Fibroblast of mammary gland (primary cell): Measurements from ENCODE around the gene OTUD7B.

ENCODE experiments used
- DNase-seq: peaks from one replicate; pipeline ENCODE4 v3.0.0-alpha.2; 2010; ENCODE audit warnings: low read depth
- H3K4me3 ChIP-seq: 2 replicates; pipeline ENCODE4 v1.5.1; 2011; ENCODE audit warnings: low read depth, mild to moderate bottlenecking, low read length, moderate library complexity; ENCODE audit not compliant: control insufficient read depth
- TF ChIP-seq, protein P1 (sequence below): conservative IDR thresholded peaks from 2 replicates; pipeline ENCODE4 v1.5.1; 2011; ENCODE audit warnings: low read depth, low read length, inconsistent platforms; ENCODE audit not compliant: control insufficient read depth, insufficient read depth

Gene OTUD7B

DNA sequence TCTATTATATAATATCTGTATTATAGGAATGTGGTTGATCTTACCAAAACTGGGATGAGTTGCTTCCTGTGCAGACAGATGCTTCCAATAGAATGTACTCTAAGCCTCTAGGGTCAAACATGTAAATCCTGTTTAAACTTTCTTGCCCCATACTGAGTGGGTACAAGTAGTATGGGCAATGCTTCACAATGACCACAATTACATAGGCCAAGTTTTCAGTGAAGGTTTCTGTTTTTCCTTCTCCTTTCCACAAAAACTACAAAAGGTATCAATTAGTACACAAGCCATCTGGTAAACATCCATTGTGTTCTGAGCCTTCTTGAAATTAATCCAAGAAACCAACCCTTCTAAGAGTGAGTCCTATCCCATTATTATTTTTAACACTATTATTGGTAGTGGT lies 16.8 kb downstream of the OTUD7B start:
- TF ChIP-seq, protein P1, sequence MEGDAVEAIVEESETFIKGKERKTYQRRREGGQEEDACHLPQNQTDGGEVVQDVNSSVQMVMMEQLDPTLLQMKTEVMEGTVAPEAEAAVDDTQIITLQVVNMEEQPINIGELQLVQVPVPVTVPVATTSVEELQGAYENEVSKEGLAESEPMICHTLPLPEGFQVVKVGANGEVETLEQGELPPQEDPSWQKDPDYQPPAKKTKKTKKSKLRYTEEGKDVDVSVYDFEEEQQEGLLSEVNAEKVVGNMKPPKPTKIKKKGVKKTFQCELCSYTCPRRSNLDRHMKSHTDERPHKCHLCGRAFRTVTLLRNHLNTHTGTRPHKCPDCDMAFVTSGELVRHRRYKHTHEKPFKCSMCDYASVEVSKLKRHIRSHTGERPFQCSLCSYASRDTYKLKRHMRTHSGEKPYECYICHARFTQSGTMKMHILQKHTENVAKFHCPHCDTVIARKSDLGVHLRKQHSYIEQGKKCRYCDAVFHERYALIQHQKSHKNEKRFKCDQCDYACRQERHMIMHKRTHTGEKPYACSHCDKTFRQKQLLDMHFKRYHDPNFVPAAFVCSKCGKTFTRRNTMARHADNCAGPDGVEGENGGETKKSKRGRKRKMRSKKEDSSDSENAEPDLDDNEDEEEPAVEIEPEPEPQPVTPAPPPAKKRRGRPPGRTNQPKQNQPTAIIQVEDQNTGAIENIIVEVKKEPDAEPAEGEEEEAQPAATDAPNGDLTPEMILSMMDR = no peak
- no peak overlapping the region for H3K4me3 ChIP-seq
- DNase-seq = peak; percentile 51

DNA sequence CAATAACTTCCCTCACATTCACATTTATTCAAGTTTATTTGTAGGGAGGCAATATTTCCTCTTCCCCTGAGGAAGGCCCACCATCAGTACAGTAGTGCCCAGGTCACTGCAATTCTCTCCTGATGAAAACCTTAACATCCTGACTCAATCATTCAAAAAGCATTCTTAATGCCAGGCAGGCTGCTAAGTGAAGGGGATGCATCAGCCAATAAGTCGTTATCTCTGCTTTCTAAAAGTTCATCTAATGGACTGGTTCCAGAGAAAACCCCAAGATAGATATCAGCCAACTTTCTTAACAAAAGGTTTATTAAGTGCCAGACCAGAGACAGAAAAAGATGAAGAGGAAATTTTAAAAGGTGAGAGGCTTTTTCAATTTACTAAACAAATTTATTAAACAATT lies 17.3 kb downstream of the OTUD7B start:
- H3K4me3 ChIP-seq = no peak overlapping the region
- DNase-seq = no peak
- TF ChIP-seq, protein P1 = no peak

DNA sequence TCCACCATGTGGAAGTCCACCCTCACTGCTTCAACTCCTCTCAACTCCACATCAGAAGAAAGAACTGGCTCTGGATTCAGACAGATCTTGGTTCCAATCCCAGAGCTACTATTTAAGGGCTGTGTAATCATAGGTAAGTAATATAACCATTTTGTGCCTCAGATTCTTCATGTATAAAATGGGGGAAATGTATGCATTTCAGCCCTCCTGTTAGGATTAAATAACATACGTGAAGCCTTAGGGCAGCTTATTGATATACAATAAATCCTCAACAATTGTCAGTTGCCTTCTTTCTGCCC lies 23.3 kb downstream of the OTUD7B start:
- no peak overlapping the region for H3K4me3 ChIP-seq
- DNase-seq = no peak
- TF ChIP-seq, protein P1 = no peak

DNA sequence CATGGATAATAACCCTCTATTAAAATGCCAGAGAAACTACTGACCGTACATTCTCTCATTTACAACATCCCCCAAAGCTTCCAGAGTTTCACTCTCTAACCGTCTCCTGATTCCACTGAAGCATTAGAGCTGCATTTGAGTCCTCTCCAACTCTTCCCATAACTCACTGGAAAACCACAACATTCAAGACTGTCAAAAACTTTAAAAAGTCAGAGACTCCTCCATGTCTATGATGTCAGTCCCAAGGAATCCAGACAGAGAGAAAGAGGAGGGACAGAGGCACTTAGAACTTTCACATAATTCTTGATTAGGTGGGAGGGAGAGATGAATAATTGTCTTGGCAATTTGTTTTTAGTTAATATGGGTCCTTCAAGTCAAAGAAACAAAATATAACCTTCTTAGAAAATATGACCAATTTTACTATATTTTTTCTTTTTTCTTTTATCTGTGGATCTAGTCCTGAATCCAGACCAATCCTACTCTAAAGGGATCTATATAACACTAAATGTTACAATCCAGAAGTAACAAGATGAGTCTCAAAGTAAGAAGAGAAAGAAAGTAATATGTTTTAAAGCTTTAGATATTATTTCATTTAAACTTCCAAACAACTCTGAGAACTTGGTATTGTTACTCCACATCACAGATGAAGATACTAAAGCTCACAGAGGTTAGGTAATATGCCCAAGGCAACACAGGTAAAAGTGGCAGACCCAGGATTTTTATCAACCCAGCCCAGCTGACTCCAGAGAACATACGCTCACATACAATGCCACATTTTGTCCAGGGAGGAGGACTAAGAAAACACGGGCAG lies 23.8 kb downstream of the OTUD7B start:
- peak; percentile 88 for DNase-seq
- TF ChIP-seq, protein P1 = no peak
- H3K4me3 ChIP-seq = no peak overlapping the region

DNA sequence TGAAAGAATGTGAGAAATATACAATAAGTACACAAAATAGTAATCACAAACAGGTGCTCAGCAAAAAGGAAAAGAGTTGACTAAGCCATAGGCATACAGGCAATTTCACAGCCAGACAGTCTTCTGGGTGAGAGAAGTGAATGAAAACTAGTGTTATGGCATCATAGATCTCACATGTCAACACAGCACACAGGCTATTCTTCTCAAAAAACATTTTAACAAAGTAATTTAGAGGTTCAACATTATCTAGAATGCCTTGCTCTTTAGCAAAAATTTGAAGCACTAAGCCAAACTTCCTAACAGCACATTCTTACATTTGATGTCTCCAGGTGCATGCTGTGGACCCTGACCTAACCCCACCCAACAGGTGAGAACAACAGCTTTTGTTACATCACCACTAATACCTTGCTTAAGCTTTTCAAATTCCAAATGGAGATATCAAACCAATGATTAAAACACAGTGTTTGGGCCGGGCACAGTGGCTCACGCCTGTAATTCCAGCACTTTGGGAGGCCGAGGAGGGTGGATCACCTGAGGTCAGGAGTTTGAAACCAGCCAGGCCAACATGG lies 30.5 kb downstream of the OTUD7B start:
- DNase-seq = no peak
- no peak overlapping the region for H3K4me3 ChIP-seq
- TF ChIP-seq, protein P1 = no peak

DNA sequence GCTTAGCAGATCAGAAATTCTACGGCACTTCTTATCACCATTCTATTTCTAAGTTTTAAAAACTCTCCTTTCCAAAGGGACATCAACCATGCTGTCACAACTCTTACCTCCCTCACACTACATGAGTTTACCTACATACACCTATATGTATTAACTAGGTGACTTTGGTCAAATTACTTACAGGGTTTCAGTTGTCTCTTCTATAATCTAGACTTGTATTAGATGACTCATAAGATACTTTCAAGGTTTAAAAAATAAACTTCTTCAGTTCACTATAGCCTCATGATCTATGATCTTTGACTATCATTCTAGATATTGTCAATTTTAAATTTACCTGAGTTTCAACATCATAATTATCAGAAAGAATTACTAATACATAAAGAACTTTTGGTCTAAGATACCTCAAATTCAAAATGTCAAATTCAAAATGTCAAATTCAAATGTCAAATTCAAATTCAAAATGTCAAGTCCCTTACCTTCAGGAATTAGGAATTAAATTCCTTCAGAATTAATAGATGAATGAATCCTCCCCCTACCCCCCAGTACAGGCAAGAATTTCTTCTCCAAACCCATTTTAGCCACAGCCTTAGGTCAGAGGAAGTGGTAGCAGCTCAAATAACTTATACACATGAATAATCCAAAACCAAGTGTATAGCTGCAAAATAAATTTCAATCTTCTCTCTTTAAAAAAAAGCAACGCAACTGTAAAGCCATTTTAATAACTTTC lies 31.1 kb downstream of the OTUD7B start:
- TF ChIP-seq, protein P1 = no peak
- no peak overlapping the region for H3K4me3 ChIP-seq
- no peak for DNase-seq
